ENCODE results near the gene ZNF688. TPM values are rescaled to one million over a fixed set of nuclear protein-coding genes. Genes with fewer than 3 reads are reported as not detected.
A peak's percentile ranks its signal among the peaks of the same experiment; 100 is the strongest.

ZNF688 gene
- total and polyA plus RNA-seq, 2 of the 13 experiments (the other 11 are each of a cell fraction or from before 2014, with no cell fraction given): 2.4 to 5.4 TPM

DNA sequence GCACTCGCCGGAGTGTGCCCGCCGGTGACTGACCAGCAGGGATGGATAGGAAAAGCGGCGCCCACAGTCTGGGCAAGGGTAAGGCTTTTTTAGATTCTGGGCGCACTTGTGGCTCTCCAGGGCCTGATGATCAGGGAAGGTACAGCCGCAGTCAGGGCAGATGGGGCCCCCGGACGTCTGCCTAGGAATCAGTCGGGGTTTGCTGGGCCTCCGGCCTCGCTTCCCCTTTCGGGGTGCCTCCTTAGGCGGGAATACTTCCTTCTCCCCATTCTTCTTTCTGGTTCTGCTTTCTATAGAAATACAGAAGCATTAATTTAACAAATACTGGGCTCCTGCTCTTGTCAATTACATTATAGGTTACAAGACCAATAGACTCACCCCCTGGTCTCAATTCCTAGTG, 33.6 kb upstream of the ZNF688 start (continued):
- TF ChIP-seq KMT2A (CRISPR knock-in tag; IDR thresholded peaks at IDR 0.05) (no peak), HNRNPLL (IDR thresholded peaks at IDR 0.05; ENCODE audit: low read depth, low read length, poor library complexity, severe bottlenecking) (peak; percentile 1)

DNA sequence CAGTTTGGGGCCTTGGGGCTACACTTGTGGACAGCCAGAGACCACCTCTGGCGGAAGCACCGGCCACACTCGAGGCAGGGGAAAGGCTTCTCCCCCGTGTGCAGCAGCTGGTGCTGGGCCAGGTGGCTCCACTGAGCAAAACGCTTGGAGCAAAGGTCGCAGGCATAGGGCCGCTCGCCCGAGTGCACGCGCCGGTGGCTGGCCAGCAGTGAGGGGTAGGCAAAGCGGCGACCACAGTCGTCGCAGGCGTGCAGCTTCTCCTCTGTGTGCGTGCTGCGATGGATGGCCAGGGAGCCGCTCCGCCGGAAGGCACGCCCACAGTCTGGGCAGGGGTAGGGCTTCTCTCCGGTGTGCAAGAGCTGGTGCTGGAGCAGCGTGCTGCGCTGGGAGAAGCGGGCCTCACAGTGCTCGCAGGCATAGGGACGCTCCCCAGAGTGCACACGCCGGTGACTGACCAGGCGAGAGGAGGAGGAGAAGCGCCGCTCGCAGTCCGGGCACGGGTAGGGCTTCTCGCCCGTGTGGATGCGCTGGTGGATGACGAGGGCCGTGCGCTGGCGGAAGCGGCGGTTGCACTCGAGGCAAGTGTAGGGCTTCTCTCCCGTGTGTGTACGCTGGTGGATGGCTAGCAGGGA, 32.9 kb upstream of the ZNF688 start:
- intact Hi-C loops (cut with micrococcal nuclease; ENCODE audit: unreplicated experiment): no loop called here
- H3K9ac ChIP-seq (ENCODE audit: insufficient read depth, low read depth, low read length): no peak overlapping the region
- whole genome bisulfite sequencing (ENCODE audit: low lambda C conversion rate): 90% methylated on average over 49 of the region's 49 CpGs
- no peaks in the 10 kb centered on the region; a peak in 1 of 5 replicates for H3K27me3 ChIP-seq (ENCODE audit: control insufficient read depth in 1 of 2, insufficient read depth in 2 of 2, low read length in 2 of 2)
- ATAC-seq (peak; percentile 35), FAIRE-seq (no peak), DNase-seq (ENCODE audit: low spot score) (no peak)
- H3K4me2 ChIP-seq (ENCODE audit: low read depth, low read length): no peak overlapping the region
- no peak overlapping the region for H2AFZ ChIP-seq (ENCODE audit: low read length)
- H3K4me1 ChIP-seq (ENCODE audit: insufficient read depth, low read length): peaks cover 34% of the 10 kb centered on the region
- CTCF ChIA-PET (ENCODE audit: low intra/inter-chr PET ratio, low total read pairs): no interaction called here
- peak overlapping the region; percentile 41 for H3K27ac ChIP-seq (ENCODE audit: extremely low read length, insufficient read depth, low read length)
- no TSS peak for BruUV-seq (replicated peaks)
- peaks cover 4% of the 10 kb centered on the region for H3K9me3 ChIP-seq (ENCODE audit: low read length)
- H3K4me3 ChIP-seq (replicated peaks in 1 of 3; ENCODE audit: insufficient read depth in 1 of 3, low read depth in 2 of 3, low read length in 3 of 3): no peak overlapping the region
- H3K36me3 ChIP-seq (replicated peaks in 1 of 2; ENCODE audit: control insufficient read depth in 1 of 2, insufficient read depth in 2 of 2, low read length in 2 of 2): peaks cover 20 to 42% of the 10 kb centered on the region in 2 experiments; a peak in 4 of 5 replicates
- peaks cover 11% of the 10 kb centered on the region for H3K79me2 ChIP-seq (ENCODE audit: insufficient read depth, low read length)
- POLR2A ChIA-PET: interaction anchor here (0.6 to 1.5 kb wide), 4 partner anchors 11 to 37 kb away, joined by 3 read pairs; no protein-coding TSS in a partner anchor
- in situ Hi-C loops (cut with HindIII; ENCODE audit: extremely low pct_ligation_motif_present, low pct_unique_long_range_greater_than_20kb): loop anchor here (10.0 kb wide), 1 partner anchor 170 kb away; the partner anchor contains the start of gene DCTPP1
- H4K20me1 ChIP-seq (ENCODE audit: insufficient read depth, low read length): no peaks in the 10 kb centered on the region
- no peak for TF ChIP-seq HES4 (CRISPR knock-in tag; IDR thresholded peaks at IDR 0.05; ENCODE audit: borderline replicate concordance)
- peak; percentile 50 for TF ChIP-seq ZFP91 (CRISPR knock-in tag; IDR thresholded peaks at IDR 0.05; ENCODE audit: borderline replicate concordance)
- no peak for TF ChIP-seq SCMH1 (CRISPR knock-in tag; IDR thresholded peaks at IDR 0.05; ENCODE audit: borderline replicate concordance)
- TF ChIP-seq FOSL1 (CRISPR knock-in tag; IDR thresholded peaks at IDR 0.05; ENCODE audit: borderline replicate concordance): no peak
- TF ChIP-seq PRDM10 (CRISPR knock-in tag; IDR thresholded peaks at IDR 0.05; ENCODE audit: low read depth): no peak
- TF ChIP-seq, protein P1, sequence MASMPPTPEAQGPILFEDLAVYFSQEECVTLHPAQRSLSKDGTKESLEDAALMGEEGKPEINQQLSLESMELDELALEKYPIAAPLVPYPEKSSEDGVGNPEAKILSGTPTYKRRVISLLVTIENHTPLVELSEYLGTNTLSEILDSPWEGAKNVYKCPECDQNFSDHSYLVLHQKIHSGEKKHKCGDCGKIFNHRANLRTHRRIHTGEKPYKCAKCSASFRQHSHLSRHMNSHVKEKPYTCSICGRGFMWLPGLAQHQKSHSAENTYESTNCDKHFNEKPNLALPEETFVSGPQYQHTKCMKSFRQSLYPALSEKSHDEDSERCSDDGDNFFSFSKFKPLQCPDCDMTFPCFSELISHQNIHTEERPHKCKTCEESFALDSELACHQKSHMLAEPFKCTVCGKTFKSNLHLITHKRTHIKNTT (CRISPR knock-in tag; IDR thresholded peaks at IDR 0.05): no peak
- no peak for TF ChIP-seq ZNF34 (CRISPR knock-in tag; IDR thresholded peaks at IDR 0.05; ENCODE audit: borderline replicate concordance)
- TF ChIP-seq POLR2A (IDR thresholded peaks at IDR 0.05; ENCODE audit: insufficient read depth in 1 of 2, low read depth in 2 of 2, low read length in 2 of 2): 0 out of 4 replicates have a peak, but pooled peaks of 1 of the 2 experiments have one; percentile 10
- TF ChIP-seq, protein P2, sequence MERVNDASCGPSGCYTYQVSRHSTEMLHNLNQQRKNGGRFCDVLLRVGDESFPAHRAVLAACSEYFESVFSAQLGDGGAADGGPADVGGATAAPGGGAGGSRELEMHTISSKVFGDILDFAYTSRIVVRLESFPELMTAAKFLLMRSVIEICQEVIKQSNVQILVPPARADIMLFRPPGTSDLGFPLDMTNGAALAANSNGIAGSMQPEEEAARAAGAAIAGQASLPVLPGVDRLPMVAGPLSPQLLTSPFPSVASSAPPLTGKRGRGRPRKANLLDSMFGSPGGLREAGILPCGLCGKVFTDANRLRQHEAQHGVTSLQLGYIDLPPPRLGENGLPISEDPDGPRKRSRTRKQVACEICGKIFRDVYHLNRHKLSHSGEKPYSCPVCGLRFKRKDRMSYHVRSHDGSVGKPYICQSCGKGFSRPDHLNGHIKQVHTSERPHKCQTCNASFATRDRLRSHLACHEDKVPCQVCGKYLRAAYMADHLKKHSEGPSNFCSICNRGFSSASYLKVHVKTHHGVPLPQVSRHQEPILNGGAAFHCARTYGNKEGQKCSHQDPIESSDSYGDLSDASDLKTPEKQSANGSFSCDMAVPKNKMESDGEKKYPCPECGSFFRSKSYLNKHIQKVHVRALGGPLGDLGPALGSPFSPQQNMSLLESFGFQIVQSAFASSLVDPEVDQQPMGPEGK (CRISPR knock-in tag; IDR thresholded peaks at IDR 0.05): no peak
- no peak for TF ChIP-seq ZNF543 (CRISPR knock-in tag; IDR thresholded peaks at IDR 0.05)

Measured in HepG2 (cell line).